ENCODE measurements around the gene COX11.

COX11 gene, protein sequence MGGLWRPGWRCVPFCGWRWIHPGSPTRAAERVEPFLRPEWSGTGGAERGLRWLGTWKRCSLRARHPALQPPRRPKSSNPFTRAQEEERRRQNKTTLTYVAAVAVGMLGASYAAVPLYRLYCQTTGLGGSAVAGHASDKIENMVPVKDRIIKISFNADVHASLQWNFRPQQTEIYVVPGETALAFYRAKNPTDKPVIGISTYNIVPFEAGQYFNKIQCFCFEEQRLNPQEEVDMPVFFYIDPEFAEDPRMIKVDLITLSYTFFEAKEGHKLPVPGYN

DNA sequence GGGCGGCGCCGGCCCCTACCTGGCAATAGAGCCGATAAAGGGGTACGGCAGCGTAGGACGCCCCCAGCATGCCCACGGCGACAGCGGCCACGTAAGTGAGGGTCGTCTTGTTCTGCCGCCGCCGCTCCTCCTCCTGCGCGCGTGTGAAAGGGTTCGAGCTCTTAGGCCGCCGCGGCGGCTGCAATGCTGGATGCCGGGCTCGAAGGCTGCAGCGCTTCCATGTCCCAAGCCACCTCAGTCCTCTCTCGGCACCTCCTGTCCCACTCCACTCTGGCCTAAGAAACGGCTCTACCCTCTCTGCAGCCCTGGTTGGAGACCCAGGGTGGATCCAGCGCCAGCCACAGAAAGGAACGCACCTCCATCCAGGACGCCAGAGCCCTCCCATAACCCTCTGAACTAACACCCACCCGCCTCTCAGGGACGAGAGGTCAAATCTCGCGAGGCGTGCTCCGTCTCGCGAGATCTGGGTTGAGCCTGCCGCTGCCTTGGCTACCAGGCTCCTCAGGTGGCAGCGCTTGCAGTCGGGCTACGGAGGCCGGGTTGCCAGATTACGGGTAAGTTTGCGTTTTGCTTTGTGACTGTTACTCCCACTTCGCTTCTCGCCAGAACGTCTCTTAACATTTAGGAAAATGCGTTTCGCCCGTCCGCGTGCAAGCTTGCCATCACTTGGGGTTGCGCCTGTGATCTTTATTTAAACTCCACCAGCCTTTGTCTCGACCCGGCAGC lies at the start of gene COX11, which contains the start of gene STXBP4:
Gene COX11 (minus strand): TSS at position 393 of the 726 bp plus-strand sequence. CDS start 8 bp downstream, at position 385.
Gene STXBP4 (plus strand): TSS at position 504 of the 726 bp plus-strand sequence. CDS start 17,455 bp downstream, outside the sequence.
- H3K9ac ChIP-seq (ENCODE audit: low read depth in 1 of 2, low read length in 2 of 2): peak within 1 kb of the TSS; percentile 86 to 92
- H3K4me3 ChIP-seq (ENCODE audit: low read depth in 1 of 2, low read length in 2 of 2): peak within 1 kb of the TSS; percentile 96 to 98
- H3K4me1 ChIP-seq (ENCODE audit: control insufficient read depth in 1 of 2, insufficient read depth in 2 of 2, low read length in 2 of 2): peaks cover 21 to 28% of the 10 kb centered on the region in 2 donors
- no peaks in the 10 kb centered on the region for H3K27me3 ChIP-seq (ENCODE audit: control insufficient read depth in 1 of 2, insufficient read depth in 2 of 2, low read length in 2 of 2)
- H3K27ac ChIP-seq (ENCODE audit: low read depth, low read length): peak within 1 kb of the TSS; percentile 65
- peaks cover 5 to 18% of the 10 kb centered on the region in 2 donors for H3K36me3 ChIP-seq (ENCODE audit: control insufficient read depth in 1 of 2, insufficient read depth in 2 of 2, low read length in 2 of 2)
- no peaks in the 10 kb centered on the region for H3K9me3 ChIP-seq (ENCODE audit: control insufficient read depth in 1 of 2, low read length in 2 of 2)

DNA sequence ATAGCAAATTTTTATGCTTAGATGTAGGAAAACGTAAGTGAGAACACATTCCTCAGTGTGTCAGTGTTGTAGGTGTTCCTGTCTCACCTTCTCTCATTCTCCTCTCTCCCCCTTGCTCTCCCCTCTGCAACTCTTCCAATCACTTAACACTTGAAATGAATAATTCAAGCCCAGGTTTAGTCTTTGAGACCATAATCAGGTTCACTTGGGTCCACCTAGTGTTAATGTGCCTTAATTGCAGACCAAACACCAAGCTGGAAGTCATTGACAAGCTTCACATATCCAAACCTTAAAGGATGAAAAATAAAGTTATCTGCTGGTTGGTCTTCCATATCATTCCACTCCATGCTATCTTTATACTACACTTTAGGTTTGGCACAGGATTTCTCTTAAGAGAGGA lies 37.1 kb upstream of the COX11 start:
- Histone ChIP-seq H3K27ac (ENCODE audit: low read depth, low read length) (no peak overlapping the region), H3K9ac (ENCODE audit: low read depth in 1 of 2, low read length in 2 of 2) (no peak overlapping the region)

DNA sequence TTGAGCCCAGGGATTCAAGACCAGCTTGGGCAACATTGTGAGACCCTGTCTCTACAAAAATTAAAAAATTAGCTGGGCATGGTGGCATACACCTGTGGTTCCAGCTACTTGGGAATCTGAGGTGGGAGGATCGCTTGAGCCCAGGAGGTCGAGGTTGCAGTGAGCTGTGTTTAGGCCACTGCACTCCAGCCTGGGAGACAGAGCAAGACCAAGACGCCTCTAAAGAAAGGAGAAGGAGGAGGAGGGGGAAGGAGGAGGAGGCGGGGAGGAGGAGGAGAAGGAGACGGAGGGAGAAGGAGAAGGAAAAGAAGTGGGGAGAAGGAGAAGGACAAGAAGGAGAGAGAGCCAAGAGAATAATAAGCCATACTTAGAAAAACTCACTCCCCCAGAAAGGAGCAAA lies 36.0 kb upstream of the COX11 start:
- no peak overlapping the region for H3K9ac ChIP-seq (ENCODE audit: low read depth in 1 of 2, low read length in 2 of 2)
- no peaks in the 10 kb centered on the region for H3K9me3 ChIP-seq (ENCODE audit: control insufficient read depth in 1 of 2, low read length in 2 of 2)
- H3K27ac ChIP-seq (ENCODE audit: low read depth, low read length): no peak overlapping the region
- H3K27me3 ChIP-seq (ENCODE audit: control insufficient read depth in 1 of 2, insufficient read depth in 2 of 2, low read length in 2 of 2): no peaks in the 10 kb centered on the region
- no peaks in the 10 kb centered on the region for H3K4me1 ChIP-seq (ENCODE audit: control insufficient read depth in 1 of 2, insufficient read depth in 2 of 2, low read length in 2 of 2)
- peaks cover 0 to 4% of the 10 kb centered on the region in 2 donors for H3K36me3 ChIP-seq (ENCODE audit: control insufficient read depth in 1 of 2, insufficient read depth in 2 of 2, low read length in 2 of 2)
- no peak overlapping the region for H3K4me3 ChIP-seq (ENCODE audit: low read depth in 1 of 2, low read length in 2 of 2)

More for the DNA sequence above, 37.1 kb upstream of the COX11 start:
- H3K4me3 ChIP-seq (ENCODE audit: low read depth in 1 of 2, low read length in 2 of 2): no peak overlapping the region
- no peaks in the 10 kb centered on the region for H3K9me3 ChIP-seq (ENCODE audit: control insufficient read depth in 1 of 2, low read length in 2 of 2)
- peaks cover 0 to 4% of the 10 kb centered on the region in 2 donors for H3K36me3 ChIP-seq (ENCODE audit: control insufficient read depth in 1 of 2, insufficient read depth in 2 of 2, low read length in 2 of 2)
- H3K4me1 ChIP-seq (ENCODE audit: control insufficient read depth in 1 of 2, insufficient read depth in 2 of 2, low read length in 2 of 2): no peaks in the 10 kb centered on the region
- no peaks in the 10 kb centered on the region for H3K27me3 ChIP-seq (ENCODE audit: control insufficient read depth in 1 of 2, insufficient read depth in 2 of 2, low read length in 2 of 2)

DNA sequence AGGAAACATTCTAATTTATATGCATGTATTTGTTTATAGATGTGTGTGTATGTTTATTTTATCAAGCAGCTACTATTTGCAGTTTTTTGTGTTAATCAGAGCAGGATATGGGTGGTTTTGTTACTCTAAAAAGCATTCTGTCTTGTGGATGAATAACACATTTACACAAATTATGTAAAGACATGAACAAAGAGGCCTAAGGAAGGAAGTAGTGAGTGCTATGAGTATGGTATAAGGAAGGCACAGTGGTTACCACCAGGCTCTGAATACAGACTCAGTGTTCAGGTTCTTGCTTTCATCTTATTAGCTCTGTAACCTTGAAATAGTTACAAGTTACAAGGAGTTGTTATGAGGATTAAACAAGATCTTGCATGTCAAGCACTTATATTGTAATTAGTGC lies 34.0 kb upstream of the COX11 start:
- H3K4me3 ChIP-seq (ENCODE audit: low read depth in 1 of 2, low read length in 2 of 2): no peak overlapping the region
- no peak overlapping the region for H3K9ac ChIP-seq (ENCODE audit: low read depth in 1 of 2, low read length in 2 of 2)
- H3K9me3 ChIP-seq (ENCODE audit: control insufficient read depth in 1 of 2, low read length in 2 of 2): no peaks in the 10 kb centered on the region
- no peaks in the 10 kb centered on the region for H3K4me1 ChIP-seq (ENCODE audit: control insufficient read depth in 1 of 2, insufficient read depth in 2 of 2, low read length in 2 of 2)
- H3K36me3 ChIP-seq (ENCODE audit: control insufficient read depth in 1 of 2, insufficient read depth in 2 of 2, low read length in 2 of 2): peaks cover 0 to 4% of the 10 kb centered on the region in 2 donors
- H3K27ac ChIP-seq (ENCODE audit: low read depth, low read length): no peak overlapping the region
- H3K27me3 ChIP-seq (ENCODE audit: control insufficient read depth in 1 of 2, insufficient read depth in 2 of 2, low read length in 2 of 2): no peaks in the 10 kb centered on the region

DNA sequence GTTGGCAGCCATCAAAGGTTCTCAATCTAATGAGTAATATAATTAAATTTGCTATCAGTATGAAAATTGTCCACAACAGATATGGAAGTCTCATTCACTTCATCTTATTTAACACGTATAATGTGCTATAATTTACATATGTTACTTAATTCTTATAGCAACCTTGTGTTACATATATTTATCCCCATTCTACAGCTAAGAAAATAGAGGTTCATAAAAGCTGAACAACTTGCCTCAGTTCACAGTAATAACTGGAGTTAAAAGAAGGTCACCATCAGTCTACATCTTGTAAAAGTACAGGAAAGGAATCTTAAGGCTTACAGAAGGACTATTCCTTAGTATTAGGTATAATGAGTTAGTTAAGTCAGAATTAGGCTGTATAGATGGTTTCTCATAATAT lies 28.0 kb upstream of the COX11 start:
- no peaks in the 10 kb centered on the region for H3K27me3 ChIP-seq (ENCODE audit: control insufficient read depth in 1 of 2, insufficient read depth in 2 of 2, low read length in 2 of 2)
- H3K4me1 ChIP-seq (ENCODE audit: control insufficient read depth in 1 of 2, insufficient read depth in 2 of 2, low read length in 2 of 2): no peaks in the 10 kb centered on the region
- no peak overlapping the region for H3K27ac ChIP-seq (ENCODE audit: low read depth, low read length)
- H3K9me3 ChIP-seq (ENCODE audit: control insufficient read depth in 1 of 2, low read length in 2 of 2): no peaks in the 10 kb centered on the region
- H3K4me3 ChIP-seq (ENCODE audit: low read depth in 1 of 2, low read length in 2 of 2): no peak overlapping the region
- no peaks in the 10 kb centered on the region for H3K36me3 ChIP-seq (ENCODE audit: control insufficient read depth in 1 of 2, insufficient read depth in 2 of 2, low read length in 2 of 2)
- H3K9ac ChIP-seq (ENCODE audit: low read depth in 1 of 2, low read length in 2 of 2): no peak overlapping the region

DNA sequence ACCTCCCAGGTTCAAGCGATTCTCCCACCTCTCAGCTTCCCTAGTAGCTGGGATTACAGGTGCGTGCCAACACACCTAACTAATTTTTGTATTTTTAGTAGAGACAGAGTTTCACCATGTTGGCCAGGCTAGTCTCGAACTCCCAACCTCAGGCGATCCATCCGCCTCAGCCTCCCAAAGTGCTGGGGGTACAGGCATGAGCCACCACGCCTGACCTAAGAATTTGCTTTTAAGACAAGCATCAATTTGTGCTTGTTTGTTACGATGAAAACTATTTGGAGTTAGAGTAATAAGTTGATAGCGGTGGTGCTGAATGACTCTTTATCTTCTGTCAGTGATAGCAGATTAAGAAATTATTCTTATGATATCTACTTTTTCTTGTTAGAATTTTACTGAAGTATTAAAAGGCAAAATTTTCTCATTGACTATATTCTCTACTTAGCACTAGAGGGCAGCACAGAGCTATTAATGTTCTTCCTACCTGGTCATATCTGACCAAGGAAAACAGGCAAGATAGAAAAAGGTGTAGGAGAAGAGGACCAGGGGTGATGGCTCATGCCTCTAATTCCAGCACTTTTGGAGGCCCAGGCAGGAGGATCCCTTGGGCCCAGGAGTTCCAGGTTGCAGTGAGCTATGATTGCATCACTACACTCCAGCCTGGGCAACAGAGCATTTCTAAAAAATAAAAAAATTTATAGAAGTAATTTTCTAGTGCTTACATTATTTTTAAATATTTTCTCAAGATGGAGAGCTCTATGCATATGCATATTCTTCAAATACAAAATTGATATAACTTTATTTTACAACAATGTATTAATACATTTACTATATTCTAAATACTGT lies 24.6 kb upstream of the COX11 start:
- H3K4me3 ChIP-seq (ENCODE audit: low read depth in 1 of 2, low read length in 2 of 2): no peak overlapping the region
- H3K4me1 ChIP-seq (ENCODE audit: control insufficient read depth in 1 of 2, insufficient read depth in 2 of 2, low read length in 2 of 2): no peaks in the 10 kb centered on the region
- no peaks in the 10 kb centered on the region for H3K27me3 ChIP-seq (ENCODE audit: control insufficient read depth in 1 of 2, insufficient read depth in 2 of 2, low read length in 2 of 2)
- H3K36me3 ChIP-seq (ENCODE audit: control insufficient read depth in 1 of 2, insufficient read depth in 2 of 2, low read length in 2 of 2): no peaks in the 10 kb centered on the region
- H3K9ac ChIP-seq (ENCODE audit: low read depth in 1 of 2, low read length in 2 of 2): no peak overlapping the region
- H3K27ac ChIP-seq (ENCODE audit: low read depth, low read length): no peak overlapping the region
- no peaks in the 10 kb centered on the region for H3K9me3 ChIP-seq (ENCODE audit: control insufficient read depth in 1 of 2, low read length in 2 of 2)

DNA sequence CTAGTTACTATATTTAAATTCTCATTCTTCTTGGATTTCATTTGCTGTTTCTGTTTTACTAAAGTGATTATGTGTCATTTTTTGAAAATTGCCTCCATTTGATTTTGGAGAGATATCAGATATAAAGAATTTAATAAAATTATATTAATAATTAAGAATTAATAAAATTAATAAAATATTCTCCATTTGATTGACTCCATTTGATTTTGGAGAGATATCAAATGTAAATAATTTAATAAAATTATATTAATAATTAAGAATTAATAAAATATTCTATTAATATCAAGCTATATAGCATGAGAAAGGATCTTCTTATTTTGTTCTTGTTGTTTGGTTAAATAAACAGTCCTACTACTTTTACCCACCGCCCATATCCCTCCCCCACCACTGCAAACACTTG lies 23.1 kb upstream of the COX11 start:
- H3K9ac ChIP-seq (ENCODE audit: low read depth in 1 of 2, low read length in 2 of 2): no peak overlapping the region
- no peaks in the 10 kb centered on the region for H3K36me3 ChIP-seq (ENCODE audit: control insufficient read depth in 1 of 2, insufficient read depth in 2 of 2, low read length in 2 of 2)
- H3K4me1 ChIP-seq (ENCODE audit: control insufficient read depth in 1 of 2, insufficient read depth in 2 of 2, low read length in 2 of 2): no peaks in the 10 kb centered on the region
- no peak overlapping the region for H3K4me3 ChIP-seq (ENCODE audit: low read depth in 1 of 2, low read length in 2 of 2)
- no peaks in the 10 kb centered on the region for H3K9me3 ChIP-seq (ENCODE audit: control insufficient read depth in 1 of 2, low read length in 2 of 2)
- no peak overlapping the region for H3K27ac ChIP-seq (ENCODE audit: low read depth, low read length)
- H3K27me3 ChIP-seq (ENCODE audit: control insufficient read depth in 1 of 2, insufficient read depth in 2 of 2, low read length in 2 of 2): no peaks in the 10 kb centered on the region

DNA sequence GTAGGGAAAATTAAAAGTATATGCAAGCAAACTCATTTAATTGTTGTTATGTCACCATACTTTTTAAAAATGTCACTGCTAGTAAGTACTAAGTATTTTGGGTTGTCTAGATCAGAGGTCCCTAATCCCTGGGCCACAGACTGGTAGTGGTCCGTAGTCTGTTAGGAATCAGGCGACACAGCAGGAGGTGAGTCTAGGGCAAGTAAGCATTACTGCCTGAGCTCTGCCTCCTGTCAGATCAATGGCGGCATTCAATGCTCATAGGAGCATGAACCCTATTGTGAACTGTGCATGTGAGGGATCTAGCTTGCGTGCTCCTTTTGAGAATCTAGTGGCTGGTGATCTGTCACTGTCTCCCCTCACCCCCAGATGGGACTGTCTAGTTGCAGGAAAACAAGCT lies 21.7 kb upstream of the COX11 start:
- peaks cover 0 to 4% of the 10 kb centered on the region in 2 donors for H3K36me3 ChIP-seq (ENCODE audit: control insufficient read depth in 1 of 2, insufficient read depth in 2 of 2, low read length in 2 of 2)

DNA sequence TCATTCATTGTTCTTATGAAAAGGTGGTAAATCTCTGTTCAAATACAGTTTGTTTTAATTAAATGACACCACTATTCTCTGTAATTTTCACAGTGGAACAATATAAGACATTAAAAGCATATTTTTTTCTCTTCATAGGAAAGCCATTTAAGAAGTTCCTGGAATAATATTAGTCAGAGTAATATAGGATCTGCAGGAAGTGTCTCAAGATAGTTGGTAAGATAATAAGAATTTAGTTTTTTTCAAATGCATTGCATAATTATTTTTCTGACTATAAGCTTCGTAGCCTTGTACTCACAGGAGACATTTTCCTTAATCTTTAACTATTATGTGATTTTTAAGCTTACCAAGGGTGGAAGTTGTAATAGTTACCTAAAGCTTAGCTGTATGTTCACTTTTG lies 17.0 kb upstream of the COX11 start:
- H3K9me3 ChIP-seq (ENCODE audit: control insufficient read depth in 1 of 2, low read length in 2 of 2): peaks cover 3% of the 10 kb centered on the region in 2 donors
- no peak overlapping the region for H3K9ac ChIP-seq (ENCODE audit: low read depth in 1 of 2, low read length in 2 of 2)
- peaks cover 0 to 4% of the 10 kb centered on the region in 2 donors for H3K36me3 ChIP-seq (ENCODE audit: control insufficient read depth in 1 of 2, insufficient read depth in 2 of 2, low read length in 2 of 2)
- H3K4me1 ChIP-seq (ENCODE audit: control insufficient read depth in 1 of 2, insufficient read depth in 2 of 2, low read length in 2 of 2): no peaks in the 10 kb centered on the region
- no peak overlapping the region for H3K27ac ChIP-seq (ENCODE audit: low read depth, low read length)
- no peak overlapping the region for H3K4me3 ChIP-seq (ENCODE audit: low read depth in 1 of 2, low read length in 2 of 2)
- H3K27me3 ChIP-seq (ENCODE audit: control insufficient read depth in 1 of 2, insufficient read depth in 2 of 2, low read length in 2 of 2): no peaks in the 10 kb centered on the region

More for the DNA sequence above, 21.7 kb upstream of the COX11 start:
- Histone ChIP-seq H3K9me3 (ENCODE audit: control insufficient read depth in 1 of 2, low read length in 2 of 2) (no peaks in the 10 kb centered on the region), H3K27ac (ENCODE audit: low read depth, low read length) (no peak overlapping the region), H3K27me3 (ENCODE audit: control insufficient read depth in 1 of 2, insufficient read depth in 2 of 2, low read length in 2 of 2) (no peaks in the 10 kb centered on the region), H3K4me3 (ENCODE audit: low read depth in 1 of 2, low read length in 2 of 2) (no peak overlapping the region), H3K4me1 (ENCODE audit: control insufficient read depth in 1 of 2, insufficient read depth in 2 of 2, low read length in 2 of 2) (no peaks in the 10 kb centered on the region), H3K9ac (ENCODE audit: low read depth in 1 of 2, low read length in 2 of 2) (no peak overlapping the region)

DNA sequence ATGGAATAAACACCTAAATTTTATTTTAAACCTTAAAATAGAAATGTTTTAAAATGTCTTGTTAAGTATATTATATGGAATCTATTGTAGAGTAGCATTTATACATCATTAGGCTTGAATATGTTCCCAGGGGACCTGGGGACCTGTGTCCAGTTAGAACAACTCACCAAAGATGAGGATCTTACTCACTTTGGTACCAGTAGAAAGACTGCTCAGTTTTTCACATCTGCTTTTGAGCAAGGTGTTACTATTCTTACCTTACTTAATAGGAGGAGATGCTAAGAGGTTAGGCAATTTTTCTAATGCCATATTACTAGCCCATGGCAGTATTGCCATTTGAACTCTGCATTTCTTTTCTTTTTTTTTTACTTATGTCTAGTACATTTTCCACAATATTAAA lies 14.8 kb upstream of the COX11 start:
- Histone ChIP-seq H3K4me1 (ENCODE audit: control insufficient read depth in 1 of 2, insufficient read depth in 2 of 2, low read length in 2 of 2) (no peaks in the 10 kb centered on the region), H3K27ac (ENCODE audit: low read depth, low read length) (no peak overlapping the region), H3K9ac (ENCODE audit: low read depth in 1 of 2, low read length in 2 of 2) (no peak overlapping the region), H3K36me3 (ENCODE audit: control insufficient read depth in 1 of 2, insufficient read depth in 2 of 2, low read length in 2 of 2) (peaks cover 0 to 4% of the 10 kb centered on the region in 2 donors), H3K9me3 (ENCODE audit: control insufficient read depth in 1 of 2, low read length in 2 of 2) (peaks cover 5 to 6% of the 10 kb centered on the region in 2 donors), H3K27me3 (ENCODE audit: control insufficient read depth in 1 of 2, insufficient read depth in 2 of 2, low read length in 2 of 2) (no peaks in the 10 kb centered on the region), H3K4me3 (ENCODE audit: low read depth in 1 of 2, low read length in 2 of 2) (no peak overlapping the region)
